ENCODE data around the gene TMEM169.
A peak's percentile ranks its signal among the peaks of the same experiment; 100 is the strongest.

TMEM169 gene, protein sequence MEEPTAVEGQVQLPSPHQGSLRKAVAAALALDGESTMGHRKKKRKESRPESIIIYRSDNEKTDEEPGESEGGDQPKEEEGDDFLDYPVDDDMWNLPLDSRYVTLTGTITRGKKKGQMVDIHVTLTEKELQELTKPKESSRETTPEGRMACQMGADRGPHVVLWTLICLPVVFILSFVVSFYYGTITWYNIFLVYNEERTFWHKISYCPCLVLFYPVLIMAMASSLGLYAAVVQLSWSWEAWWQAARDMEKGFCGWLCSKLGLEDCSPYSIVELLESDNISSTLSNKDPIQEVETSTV

DNA sequence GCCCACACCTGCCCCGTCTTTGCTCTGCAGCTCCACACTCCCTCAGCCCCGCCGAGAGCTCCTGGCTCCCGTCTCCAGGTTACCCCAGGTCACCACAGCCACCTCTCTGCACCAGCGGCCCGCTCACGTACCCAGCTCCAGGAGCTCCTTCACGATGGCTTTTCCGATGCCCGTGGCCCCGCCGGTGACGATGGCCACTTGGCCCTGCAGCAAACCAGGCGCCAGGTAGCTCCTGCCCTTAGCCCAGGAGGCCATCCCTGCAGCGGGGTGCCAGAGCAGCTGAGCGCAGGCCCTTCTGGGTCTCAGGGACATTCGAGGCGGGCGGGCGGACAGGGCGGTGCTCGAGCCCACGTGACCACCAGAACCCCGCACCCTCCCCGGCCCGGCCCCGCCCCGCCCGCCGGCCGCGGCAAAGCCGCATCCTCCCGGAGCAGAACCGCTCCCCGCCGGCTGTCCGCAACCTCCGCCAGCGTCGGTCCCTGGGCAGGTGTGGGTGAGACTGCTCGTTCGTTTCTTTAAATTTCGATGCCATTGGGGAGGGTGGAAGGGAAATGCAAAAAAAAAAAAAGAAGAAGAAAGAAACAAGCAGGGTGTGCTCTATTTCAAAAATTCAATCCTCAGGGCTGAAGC lies at the start of gene TMEM169, which contains the start of gene PECR:
TSS of gene TMEM169 (plus strand) at position 433 of the 630 bp plus-strand sequence. CDS start 14,045 bp downstream, outside the sequence.
TSS of gene PECR (minus strand) at position 323 of the 630 bp plus-strand sequence. CDS start at position 255, 68 bp downstream.
- DNase-seq (ENCODE audit: low spot score): peak; percentile 74

DNA sequence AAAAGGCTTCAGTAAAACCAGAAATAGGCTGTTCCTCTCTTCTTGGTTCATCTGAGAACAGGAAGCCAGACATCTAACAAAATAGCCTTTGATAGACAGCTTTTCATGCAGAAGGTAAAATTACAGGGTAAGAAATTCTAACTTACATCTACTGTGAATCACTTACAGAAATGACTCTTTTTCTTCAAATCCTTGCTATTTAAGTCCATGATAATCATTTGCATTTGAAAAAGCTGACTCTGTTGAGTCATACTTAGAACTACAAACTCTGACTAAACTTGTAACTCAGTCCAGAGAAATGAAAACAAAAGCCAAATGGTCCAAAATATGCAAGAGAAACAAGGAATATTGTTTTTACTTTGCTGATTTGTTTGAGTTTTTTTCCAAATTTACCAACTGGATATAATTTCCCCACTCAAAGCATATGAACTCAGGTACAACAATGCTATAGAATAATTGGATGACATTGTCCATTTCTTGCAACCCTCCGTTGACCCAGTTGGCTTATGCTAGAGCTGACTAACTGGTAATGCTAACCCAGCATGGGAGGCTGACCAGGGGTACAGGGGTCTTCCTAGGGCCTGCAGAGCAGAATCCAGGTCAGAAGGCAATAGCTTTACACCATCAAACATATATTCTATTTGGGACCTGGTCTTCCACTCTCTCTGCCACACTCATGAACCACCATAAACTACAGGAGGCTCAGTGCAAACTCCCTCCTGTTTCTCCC lies 49.6 kb upstream of the TMEM169 start:
- DNase-seq (ENCODE audit: low spot score): no peak

DNA sequence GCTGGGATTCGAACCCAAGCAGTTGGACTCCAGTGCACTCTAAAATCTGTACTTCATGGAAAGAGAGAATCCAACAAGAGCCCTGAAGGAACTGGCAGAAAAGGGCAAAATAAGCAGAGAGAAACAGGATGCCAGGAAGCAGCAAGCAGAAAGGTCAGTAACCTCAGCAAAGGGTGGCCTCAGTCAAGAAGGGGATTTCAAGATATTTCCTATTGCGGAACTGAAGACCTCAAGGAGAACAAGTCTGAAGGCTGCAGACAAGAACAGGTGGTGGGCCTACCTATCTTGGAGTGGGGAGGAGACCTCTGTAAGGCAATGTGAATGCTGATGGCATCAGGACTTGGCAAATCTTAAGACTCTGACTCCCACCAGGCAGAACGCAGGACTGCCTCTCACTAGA lies 48.3 kb upstream of the TMEM169 start:
- DNase-seq (ENCODE audit: low spot score): no peak

DNA sequence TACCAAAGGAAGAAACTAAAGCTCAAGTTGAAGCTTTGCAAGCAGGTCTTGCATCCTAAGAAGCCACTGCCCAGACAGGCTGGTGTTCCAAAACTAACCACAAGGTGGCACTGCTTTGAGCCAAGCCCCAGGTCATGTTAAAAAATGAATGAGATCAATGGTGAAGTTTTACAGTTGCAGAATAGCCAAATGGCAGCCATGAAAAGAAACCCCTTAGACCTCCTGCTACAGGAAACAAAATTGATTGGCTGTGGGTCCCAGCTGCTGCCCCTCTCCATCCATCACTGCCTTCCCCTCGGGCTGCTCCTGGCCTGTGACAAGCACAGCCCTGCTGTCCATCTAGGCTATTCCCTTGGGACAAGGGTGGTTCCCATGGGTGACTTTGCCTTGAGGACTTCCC lies 47.7 kb upstream of the TMEM169 start:
- DNase-seq (ENCODE audit: low spot score): peak; percentile 69

DNA sequence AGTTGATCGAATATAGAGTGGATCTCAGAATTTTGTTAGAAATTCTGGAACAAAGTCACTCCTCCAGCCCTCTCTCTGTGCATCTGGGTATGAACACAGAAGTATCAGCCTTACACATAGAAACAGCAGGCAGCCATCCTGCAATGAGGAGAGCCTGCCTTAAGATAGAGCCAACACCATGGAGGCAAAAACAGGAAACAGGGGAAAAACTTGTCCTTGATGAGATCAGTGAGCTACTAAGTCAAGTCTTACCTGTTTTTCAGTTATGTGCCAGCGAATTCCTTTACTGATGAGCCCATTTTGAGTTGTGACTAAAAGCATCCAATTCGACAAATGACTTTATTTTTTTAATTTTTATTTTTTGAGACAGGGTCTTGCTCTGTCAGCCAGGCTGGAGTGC lies 41.8 kb upstream of the TMEM169 start:
- DNase-seq (ENCODE audit: low spot score): no peak

DNA sequence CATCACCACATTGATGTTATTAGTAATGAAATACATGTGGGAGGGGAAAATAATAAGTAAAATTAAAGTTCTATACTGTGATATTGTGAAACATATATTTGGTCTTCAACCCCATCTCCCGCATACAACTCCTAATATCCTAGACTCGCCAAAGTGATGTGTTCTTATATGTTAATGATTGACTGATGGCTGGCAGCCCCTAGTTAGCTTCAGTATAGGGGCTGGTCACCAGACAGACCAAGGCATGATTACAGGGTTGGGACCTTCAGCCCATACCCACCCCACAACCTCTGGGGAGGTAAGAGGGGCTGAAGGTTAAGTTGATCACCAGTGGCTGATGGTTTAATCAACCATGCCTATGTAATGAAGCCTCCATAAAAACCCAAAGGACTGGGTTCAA lies 40.3 kb upstream of the TMEM169 start:
- DNase-seq (ENCODE audit: low spot score): no peak

DNA sequence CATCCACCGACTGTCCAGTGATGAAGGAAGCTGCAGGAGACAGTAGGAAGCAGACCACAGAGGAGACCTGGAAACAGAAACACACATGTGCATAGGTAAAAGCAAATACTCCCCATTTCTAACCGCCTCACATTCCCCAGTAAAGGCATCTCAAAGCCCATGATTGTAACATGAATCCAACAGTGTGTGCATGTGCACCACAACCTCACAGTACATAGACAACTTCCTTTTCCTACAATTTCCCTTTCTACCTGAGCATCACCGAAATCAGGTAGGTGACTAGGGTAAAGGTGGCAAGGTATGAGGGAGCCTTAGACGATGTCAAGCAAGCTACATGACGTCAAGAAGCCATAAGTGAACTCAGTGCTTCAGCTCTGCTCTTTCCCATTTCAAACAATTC lies 37.8 kb upstream of the TMEM169 start:
- no peak for DNase-seq (ENCODE audit: low spot score)

DNA sequence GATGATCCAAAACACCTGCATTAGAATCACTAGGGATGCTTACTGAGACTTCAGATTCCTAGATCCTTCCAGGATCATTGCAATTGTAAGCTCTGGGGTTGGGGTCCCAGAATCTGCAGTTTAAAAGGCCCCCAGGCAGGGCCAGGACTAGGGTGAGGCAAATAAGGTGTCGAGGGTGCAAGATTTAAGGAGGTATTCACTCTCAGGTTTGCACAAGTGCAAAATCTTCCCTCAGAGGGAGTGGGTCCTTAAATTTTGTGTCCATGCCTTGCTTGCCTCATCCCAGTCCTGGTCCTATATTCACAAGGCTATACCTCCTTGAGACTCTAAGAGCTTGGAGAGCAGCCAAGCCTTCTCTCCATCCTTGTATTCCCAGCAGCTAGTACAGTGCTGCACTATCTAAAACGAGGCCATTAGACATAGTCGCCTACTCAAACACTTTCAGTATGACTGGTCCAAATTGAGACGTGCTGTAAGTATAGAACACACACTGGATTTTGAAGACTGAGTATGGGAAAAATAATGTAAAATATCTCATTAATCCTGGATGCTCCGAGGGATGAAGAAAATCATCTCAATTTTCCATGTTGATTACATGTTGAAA lies 36.7 kb upstream of the TMEM169 start:
- no peak for DNase-seq (ENCODE audit: low spot score)

DNA sequence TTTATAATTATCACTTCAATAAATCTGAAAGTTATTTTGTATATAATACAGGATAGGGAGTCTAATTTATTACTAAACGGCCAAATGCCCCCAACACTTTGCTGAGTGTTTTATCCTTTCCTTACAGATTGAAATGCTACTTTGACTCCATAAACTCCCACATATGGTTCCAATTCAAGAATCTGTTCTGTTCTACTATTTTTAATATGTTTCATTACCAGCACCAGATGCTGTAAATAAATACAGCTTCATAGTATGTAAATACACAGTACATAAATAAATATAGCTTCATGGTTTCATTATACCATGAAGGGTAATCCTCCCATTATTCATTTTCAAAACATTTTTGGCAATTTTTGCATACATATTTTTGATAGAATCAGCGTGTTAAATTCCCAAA lies 34.3 kb upstream of the TMEM169 start:
- no peak for DNase-seq (ENCODE audit: low spot score)

DNA sequence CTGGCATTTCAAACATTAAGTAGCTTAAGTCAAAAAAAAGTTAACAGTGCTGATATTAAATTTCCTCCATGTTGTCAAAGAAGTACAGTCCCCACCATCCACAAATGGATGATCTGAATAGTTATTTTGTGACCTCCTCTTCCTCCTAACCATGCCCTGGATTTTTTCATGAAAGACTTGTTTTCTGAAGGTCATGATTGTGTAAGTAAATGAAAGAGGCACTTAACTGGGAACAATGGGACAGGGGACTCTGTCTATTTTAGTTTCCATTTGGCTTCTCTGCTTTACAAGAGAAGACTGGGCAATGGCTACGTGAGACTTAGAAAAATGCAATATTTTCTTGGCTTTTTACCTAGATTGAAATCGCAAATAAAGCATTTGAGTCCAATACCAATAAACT lies 32.3 kb upstream of the TMEM169 start:
- DNase-seq (ENCODE audit: low spot score): no peak

DNA sequence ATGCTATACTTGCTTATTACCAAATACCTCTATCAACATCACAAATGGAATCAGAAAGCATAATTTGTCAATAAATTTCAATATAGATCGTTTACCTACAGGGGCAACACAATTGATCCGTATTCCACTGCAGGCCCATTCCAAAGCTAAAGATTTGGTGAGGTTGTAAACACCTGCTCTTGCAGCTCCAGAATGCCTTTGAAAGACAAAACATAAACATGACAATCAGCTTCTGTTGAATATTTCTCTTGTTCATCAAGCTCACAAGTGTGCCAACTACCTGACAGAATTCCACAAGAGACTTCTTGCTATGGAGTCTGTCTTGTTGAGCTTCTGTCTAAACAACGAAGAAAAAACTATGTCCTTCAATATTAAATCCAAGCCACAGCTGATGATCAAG lies 30.4 kb upstream of the TMEM169 start:
- DNase-seq (ENCODE audit: low spot score): no peak

DNA sequence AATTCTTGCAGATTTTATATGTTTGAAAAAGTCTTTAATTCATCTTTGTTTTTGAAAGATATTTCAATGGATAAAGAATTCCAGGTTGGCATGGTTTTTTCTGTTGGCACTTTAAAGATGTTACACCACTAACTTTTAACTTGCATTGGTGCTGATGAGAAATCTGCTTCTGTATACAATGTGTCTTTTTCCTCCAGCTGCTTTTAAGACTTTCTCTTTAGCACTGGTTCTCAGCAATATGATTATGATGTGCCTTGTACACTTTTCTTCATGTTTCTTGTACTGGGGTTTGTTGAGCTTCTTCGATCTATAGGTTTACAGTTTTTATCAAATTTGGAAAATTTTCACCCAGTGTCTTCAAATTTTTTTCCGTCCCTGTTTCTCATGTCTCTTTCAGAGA lies 29.3 kb upstream of the TMEM169 start:
- DNase-seq (ENCODE audit: low spot score): no peak

DNA sequence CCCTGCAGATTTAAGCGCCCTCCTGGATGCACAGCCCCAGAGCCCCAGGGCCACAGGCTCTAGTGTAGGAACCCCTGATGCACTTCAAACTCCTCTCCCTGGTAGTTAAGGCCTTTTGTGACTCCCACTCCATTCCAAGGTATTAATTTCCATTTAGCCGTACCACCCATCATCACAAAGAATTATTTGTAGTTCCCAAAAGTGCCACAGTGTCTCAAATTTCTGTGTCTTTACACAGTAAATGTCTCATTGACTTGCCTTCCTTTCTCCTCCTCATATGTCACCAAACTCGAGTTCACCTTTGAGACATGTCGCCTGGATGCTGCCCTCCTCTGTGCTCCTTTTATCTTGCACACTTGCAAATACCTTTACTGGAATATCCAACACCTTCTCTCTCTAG lies 26.0 kb upstream of the TMEM169 start:
- no peak for DNase-seq (ENCODE audit: low spot score)

DNA sequence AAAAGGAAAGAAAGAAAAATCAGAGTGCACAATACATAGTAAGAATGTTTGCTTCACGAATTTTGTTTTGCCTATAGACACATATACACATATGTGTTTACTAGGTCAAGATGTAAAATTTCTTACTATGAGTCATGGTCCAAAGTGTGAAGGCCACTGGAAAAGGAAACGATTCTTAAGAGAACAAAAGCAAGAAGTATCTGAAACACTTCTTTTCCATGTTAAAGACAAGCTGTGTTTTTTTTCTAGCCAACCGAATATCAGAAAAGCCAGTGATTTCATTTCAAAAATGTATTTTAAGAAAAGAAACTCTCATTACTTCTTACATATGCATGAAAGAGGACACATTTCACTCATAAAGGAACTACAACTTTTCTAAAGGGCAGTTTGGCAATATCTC lies 25.0 kb upstream of the TMEM169 start:
- no peak for DNase-seq (ENCODE audit: low spot score)

DNA sequence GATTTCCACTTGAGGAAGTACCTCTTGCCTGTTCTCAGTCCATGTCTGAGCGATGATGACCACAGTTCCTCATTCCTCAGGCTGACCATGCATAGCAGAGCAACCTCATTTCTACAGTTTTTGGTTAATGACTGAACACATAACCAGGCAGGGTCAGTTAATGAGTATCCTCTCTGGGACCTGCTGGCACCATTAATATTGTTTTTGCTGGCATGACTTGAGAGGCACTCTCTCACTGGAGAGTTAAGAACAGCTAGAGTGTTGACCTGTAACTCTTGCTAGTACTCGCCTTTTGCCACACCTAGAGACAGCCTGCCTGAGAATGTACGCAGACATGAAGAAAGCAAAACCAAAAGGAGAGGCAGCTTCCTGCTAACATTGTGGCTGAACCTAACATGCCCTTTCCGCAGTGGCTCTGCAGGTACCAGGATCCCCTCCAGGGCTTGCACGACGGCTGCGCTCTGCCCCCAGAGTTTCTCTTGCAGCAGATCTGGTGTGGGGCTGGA lies 24.0 kb upstream of the TMEM169 start:
- DNase-seq (ENCODE audit: low spot score): no peak

DNA sequence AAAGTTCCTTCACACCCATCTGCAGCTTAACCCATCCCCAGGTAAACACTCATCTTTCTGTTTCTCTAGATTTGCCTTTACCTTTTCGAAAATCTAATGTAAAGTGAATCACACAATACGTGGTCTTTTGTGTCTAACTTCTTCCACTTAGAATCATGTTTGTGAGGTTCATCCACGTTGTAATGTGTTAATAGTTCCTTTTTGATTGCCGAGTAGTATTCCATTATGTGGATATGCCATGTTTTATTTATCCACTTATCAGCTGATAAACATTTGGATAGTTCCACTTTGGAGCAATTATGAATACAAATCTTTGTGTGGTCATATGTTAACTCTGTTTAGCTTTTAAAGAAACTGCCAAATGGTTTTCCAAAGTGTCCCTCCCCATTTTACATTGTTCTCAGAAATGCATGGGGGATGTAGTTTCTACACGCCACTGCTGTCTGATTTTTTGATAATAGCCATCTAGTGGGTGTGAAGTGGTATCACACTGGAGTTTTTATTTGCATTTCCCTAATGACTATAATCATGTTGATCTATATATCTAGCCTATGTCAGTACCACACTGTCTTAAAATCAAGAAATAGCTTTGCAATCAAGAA lies 22.4 kb upstream of the TMEM169 start:
- no peak for DNase-seq (ENCODE audit: low spot score)

DNA sequence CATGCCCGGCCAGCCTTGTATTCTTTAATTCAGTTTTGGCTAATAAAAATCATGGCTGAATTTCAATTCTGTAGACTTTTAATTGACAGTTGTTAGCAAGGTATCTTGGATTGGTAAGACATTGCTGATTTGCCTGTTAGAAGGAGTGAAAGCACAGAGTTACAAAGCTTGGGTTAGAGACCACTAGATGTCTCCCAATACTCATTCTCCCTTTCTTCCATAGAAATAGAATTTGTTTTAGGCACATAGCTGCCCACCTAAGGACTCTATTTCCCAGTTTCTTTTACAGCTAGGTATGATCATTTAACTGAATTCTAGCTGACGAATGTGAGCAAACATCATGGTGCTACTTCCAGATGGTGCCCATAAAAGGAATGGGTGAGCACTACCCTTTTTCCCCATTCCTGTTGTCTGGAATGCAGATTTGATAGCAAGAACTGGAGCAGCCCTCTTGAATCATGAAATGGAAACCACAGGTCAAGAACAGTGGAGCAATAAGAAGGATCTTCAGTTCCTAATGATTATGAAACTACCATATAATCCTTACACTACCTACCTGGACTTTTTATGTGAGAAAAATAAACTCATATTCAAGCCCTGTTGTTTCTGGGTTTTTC lies 17.6 kb upstream of the TMEM169 start:
- DNase-seq (ENCODE audit: low spot score): no peak

DNA sequence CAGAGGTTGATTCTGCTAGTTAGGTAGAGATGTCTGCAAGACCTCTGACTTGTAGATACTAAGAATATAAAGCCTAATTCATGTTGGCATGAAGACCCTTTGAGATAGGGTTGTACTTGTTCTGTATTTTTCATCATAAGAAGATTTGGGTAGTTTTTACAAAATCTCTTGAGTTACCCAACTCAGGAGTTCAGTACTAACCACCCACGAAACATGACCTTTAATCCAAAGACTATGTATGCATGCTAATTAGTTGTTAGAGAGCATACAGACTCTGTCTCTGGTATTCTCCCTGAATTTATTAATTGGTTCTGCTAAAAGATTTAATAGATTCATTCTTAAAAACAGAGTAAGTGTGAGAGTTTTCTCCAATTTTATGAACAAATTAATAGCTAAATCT lies 17.1 kb upstream of the TMEM169 start:
- DNase-seq (ENCODE audit: low spot score): no peak

DNA sequence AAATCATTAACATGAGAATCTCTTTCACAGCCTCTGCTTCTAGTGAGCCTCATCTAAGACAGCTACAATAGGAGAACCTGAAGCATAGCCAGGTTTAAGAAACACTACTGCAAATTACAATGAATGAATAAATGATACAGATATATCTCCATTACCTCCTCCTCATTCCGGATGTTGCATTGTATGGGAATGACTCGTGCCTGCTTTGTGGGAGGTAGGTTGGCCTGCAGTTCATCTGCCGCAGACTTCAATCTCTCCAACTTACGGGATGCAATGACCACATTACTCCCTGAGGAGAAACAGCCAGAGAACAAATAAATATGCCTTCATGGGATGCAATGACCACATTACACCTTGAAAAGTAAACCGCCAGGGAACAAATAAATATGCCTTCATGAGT lies 15.5 kb upstream of the TMEM169 start:
- no peak for DNase-seq (ENCODE audit: low spot score)

DNA sequence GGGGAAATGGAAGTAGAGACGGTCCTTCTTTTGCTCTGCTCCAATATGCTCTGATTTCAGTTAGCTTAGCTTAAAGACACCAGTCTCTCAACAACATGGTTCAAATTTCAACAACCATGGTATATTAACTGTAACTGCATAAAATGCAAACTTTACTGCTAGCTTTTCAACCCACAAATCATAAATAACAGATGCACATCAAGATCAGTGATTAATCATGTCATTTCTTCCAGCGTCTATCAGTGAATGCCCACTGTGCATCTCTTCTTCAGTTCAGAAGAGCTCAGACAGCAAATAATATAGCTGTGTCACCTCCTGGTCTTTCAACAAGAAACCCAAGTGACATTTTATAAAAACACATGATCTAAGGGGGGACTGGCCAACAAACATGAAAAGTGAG lies 12.7 kb upstream of the TMEM169 start:
- no peak for DNase-seq (ENCODE audit: low spot score)

DNA sequence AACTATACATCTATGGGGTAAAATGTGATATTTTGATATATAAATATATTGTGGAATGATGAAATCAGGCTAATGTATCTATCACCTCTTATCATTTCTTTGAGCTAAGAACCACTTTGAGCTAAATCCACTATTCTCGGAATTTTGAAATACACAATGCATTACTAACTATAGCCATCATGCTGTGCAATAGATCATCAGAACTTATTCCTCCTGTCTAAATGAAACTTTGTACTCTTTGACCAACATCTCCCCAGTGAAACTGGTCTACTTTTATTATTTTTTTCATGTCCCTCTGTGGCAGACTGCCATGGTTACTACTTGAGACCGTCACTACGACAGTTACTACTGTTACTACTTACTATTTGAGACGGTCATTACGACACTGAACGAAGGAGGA lies 11.5 kb upstream of the TMEM169 start:
- DNase-seq (ENCODE audit: low spot score): no peak
